Measurements from ENCODE around the gene TPI1.

DNA sequence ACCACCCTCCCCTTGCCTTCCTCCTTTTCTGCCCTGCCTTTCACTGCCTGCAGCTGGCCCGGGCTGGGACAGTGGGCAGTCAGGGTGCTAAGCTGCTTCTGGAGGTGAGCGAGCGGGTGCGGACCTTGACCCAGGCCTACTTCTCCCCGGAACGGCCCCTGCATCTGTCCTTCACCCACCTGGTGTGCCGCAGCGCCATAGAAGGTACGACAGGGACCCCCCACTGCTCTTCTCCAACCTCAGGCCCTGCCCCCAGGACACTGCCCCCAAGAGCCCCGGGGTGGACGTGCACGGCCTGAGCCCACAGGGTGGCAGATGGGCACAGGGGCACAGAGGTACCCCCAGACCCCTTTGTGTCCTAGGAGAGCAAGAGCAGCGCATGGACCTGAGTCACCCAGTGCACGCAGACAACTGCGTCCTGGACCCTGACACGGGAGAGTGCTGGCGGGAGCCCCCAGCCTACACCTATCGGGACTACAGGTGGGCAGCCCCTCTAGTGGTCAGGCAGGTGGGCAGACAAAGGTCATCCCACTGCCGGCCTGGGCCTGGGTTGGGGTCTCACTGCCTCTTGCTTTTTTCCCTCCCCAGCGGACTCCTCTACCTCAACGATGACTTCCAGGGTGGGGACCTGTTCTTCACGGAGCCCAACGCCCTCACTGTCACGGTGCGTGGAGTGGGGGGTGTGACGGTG lies 29.8 kb upstream of the TPI1 start:
- TF ChIP-seq CTCF (IDR thresholded peaks at IDR 0.05; ENCODE audit: low read depth, low read length, poor library complexity, severe bottlenecking) (no peak), EZH2phosphoT487 (IDR thresholded peaks at IDR 0.05; ENCODE audit: borderline replicate concordance, low read length) (no peak)

Measured in DOHH2 (cell line).